Brain pericyte (primary cell): ENCODE data around the gene TRPM3.

Source experiments
- DNase-seq: peaks from one replicate; pipeline ENCODE4 v3.0.0-alpha.2; 2012; ENCODE audit warnings: low read depth, low spot score

Gene TRPM3

GRCh38 chr9:70949239-70949638, 172.2 kb downstream of the TRPM3 start:
- no peak for DNase-seq

DNA sequence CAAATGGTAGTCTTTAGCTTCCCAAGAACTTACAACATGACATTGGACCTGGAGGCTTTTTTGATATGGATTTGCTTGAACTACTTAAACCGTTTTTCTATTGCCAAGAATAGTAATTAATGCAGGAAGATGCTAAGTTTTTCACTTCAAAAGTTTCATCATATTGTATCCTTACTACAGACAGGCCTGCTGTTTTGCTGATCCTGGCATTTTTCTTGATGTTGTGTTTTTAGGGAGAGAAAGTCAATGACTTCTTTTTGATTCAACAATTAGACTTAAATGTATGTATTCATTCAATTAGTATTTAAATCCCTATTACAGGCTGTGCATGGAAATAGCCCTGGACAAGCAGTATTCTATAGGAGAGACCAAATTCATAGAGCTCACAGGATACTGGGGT, 172.7 kb downstream of the TRPM3 start:
- DNase-seq: no peak

DNA sequence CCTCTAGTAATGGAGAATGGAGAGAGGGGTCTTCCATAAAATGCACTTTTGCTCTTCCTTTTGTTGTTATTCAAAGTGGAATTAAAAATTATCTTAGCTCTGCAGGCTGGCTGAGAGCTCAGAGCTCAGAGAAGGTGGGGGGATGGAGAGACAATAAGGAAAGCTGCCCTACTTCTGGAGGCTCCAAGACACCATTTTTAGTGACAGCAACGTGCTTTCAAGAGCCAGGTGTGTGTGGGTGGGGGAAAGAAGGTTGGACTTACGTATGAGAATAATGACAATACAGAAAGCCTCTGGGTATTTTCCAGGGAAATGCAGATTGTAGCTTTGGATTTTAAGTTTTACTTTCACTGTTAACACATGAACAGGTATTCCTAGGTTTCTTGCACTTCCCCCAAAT, 173.9 kb downstream of the TRPM3 start:
- no peak for DNase-seq

GRCh38 chr9:70947086-70947485, 174.3 kb downstream of the TRPM3 start:
- DNase-seq: no peak

GRCh38 chr9:70945301-70945700, 176.1 kb downstream of the TRPM3 start:
- no peak for DNase-seq

DNA sequence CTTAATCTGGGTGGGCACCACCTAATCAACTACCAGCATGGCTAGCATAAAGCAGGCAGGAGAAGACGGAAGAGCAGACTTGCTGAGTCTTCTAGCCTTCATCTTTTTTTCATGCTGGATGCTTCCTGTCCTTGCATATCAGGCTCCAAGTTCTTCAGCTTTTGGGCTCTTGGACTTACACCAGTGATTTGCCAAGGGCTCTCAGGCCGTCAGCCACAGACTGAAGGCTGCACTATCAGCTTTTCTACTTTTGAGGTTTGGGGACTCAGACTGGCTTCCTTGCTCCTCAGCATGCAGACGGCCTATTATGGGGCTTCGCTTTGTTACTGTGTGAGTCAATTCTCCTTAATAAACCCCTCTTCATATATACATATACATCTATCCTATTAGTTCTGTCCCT, 180.2 kb downstream of the TRPM3 start:
- DNase-seq: no peak

DNA sequence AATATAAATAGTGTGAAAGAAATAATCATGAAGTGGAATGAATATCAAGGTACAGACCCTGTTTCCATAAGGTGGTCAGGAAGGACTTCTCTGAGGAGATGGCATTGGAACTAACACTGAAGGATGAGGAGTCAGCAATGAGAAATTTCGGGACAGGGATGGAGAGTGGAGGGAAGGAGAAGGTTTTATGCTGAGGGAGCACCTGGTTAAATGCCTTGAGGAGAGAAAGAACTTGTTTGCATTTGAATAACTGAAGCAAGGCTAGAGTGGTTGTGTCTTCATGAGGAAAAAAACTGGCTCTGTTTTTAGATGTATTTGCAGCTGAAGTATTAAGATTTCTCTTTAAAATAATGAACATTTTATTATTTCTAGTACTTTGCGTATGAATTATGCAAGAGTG, 180.8 kb downstream of the TRPM3 start:
- DNase-seq: no peak

DNA sequence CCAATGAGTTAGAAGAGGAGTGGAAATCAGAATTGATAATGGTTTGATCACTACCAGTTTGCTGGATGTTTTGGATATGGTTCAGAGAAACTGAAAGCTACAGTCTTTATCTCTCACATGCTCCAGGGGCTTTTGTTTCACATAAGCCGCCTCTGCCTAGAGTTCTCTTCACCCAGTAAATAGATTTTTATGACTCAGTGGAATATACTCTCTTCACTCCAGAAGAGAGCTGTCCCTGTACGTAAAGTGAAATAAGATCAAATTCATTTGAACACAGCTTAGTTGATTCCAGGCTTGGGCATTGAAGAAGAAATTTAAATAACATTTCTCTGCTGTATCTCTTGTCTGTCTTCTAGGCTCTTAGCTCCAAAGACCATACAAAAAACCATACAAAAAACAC, 184.9 kb downstream of the TRPM3 start:
- no peak for DNase-seq

DNA sequence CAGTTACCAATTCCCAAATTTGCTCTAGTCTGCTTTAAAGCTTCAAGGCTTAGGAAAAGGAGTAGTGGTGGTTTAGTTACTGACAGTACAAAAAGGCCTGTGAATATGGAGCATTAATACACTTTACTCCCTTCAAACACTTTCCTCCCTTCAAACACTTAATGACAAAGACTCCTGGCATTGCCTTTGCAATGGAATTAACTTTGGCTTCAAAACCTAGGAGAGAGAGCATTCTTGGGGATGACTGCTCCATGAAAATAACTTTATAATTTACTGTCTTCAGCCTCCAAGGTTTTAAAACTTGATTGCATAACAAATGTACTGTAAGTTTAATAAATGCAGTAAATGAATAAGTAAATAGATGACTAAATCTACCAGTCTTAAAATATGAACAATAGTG, 185.6 kb downstream of the TRPM3 start:
- DNase-seq: no peak

DNA sequence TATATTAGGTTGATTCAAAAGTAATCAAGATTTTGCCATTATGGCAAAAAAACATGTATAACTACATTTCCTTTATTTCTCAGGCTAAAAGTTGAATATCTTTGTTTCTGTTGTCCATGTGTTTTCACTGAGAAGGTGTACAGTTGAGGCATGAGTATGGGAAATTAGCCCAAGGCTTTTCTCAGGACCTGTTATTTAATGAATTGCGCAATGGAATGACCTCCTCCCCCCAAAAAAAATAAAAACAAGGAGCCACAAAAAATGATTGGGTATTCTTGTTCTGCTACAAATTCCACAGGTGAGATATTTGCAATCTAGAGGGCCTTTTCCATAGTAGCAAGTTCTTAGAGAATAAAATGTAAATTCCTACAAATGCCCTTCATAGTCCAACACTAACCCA, 186.8 kb downstream of the TRPM3 start:
- DNase-seq: no peak

- no peak for DNase-seq
Observed at GRCh38 chr9:70933321-70933720, 188.1 kb downstream of the TRPM3 start.

DNA sequence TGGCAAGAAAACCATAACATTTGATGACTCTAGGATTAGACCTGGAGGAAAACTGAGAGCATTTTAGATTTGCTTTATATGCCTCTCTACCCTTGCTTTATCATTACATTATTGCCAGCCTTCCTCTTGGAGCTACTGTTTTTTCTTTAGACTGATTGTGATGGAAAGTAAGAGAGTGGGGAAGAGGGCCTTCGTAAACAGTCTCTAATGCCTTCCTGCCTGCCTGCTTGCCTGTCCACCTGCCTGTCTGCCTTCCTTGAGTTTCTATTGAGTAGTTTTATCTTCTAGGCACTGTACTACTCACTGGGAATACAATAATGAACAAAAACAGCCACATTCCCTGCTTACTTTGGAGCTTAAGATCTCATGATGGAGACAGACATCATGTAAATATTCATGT, 189.3 kb downstream of the TRPM3 start:
- DNase-seq: no peak

DNA sequence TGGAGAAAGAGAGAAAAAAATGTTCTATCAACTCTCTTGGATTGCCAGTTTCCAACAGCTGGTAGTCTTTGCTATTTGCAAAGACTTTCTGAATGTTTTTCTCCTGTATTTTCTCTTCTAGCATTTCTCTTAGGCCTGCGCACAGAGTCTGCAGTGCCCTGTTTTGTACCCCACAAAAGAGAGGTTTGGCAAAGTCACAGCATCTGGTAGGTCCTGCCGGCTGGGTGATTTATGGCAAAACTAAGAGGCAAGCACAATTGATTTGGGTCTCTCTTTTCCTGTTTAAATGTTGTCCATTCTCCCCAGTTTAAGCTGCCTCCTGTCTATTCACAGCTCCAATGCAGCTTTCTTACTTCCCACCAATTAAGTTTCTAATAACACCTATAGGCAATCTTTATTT, 193.9 kb downstream of the TRPM3 start:
- DNase-seq: no peak

- peak; percentile 39 for DNase-seq
Observed at GRCh38 chr9:70924895-70925547, 196.4 kb downstream of the TRPM3 start.

GRCh38 chr9:70924380-70924779, 197.0 kb downstream of the TRPM3 start:
- DNase-seq: peak; percentile 5

GRCh38 chr9:70923961-70924360, 197.5 kb downstream of the TRPM3 start:
- DNase-seq: no peak

GRCh38 chr9:70921136-70921535, 200.3 kb downstream of the TRPM3 start:
- no peak for DNase-seq

DNA sequence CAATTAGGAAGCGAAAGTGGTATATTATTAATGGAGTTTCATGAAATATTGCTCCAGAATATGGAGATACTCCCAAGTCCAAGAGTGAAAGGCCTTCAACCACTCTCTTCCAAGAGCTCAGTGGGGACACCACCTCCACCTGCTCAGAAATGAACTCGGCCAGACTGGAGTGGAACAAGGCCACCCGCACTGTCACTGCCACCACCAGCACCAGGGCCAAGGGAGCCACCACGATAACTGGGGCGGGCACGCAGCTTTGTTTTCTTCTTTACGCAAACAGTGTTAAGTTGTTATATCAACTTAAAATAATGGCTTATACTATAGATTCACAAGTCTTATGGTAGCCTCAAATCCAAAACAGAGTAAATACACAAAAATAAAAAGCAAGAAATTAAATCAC, 204.1 kb downstream of the TRPM3 start:
- no peak for DNase-seq

GRCh38 chr9:70911791-70912190, 209.6 kb downstream of the TRPM3 start:
- no peak for DNase-seq

DNA sequence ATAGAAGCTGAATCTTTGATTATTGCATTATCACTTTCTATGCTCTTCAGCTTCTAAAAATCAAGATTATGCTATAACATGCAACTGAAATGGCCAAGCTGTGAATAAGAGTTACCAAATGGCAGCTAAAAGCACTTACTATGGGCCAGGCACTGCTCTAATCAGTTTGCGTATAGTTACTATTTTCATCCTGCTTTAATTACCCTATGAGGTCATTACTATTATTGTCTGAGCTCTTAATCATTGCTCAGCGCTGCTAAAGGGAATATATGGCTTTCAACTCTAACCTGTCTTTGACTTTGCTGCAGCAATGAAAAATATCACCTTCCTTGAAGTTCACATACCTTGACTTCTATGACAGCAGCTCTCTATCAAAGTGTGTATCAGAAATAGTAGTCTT, 210.8 kb downstream of the TRPM3 start:
- DNase-seq: no peak

DNA sequence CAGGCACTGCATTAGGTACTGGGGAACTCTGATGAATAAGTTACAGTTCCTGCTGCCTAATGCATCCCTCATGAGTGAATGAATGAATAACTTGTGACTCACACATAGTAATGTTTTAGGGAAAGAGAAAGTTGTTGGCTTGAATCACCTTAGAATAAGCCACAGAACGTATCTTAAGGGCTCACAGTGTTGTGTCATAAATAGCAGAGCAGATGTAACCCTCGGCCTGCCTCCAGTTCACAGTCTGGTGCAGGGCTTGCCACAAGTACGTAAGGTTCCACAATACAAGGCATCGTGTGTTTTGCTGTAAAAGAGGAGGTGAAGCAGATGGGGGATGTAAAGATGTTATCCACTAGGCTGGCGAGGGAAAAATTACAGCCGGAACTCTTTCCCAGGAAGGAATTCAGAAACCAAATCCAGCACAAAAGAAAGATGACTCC, 218.7 kb downstream of the TRPM3 start:
- peak; percentile 33 for DNase-seq

GRCh38 chr9:70902171-70902570, 219.2 kb downstream of the TRPM3 start:
- DNase-seq: no peak

GRCh38 chr9:70901746-70902145, 219.7 kb downstream of the TRPM3 start:
- no peak for DNase-seq

DNA sequence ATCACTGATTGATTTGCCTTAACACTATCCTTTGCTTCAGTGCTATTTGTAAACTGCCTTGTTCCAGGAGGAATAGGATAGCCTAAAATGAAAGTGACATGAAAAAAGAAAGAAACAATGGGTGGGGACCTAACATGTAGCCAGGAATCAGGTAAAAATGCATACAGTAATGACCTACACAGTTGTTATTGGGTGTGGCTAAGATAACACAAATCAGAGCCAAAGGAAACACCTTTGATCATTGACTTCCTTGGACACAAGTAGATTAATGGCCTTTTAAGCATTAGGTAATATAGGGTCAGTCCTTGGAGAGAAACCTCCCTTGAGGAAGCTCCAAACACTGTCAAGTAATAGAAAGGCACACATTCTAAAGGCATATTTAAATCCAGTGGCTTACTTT, 220.4 kb downstream of the TRPM3 start:
- no peak for DNase-seq
